NB4 (cell line): ENCODE results near the gene GPRC5A.
"Not testable (repeated sequence)": the region's sequence is repeated elsewhere in the genome, so short reads cannot be mapped to it uniquely, and the experiment has no call there.

ENCODE experiments used
- DNase-seq: peaks from one replicate; pipeline ENCODE4 v3.0.0; 2010; ENCODE audit warnings: low read depth
- H3K4me3 ChIP-seq: one replicate; pipeline ENCODE4 v1.5.1; 2011; ENCODE audit warnings: mild to moderate bottlenecking, low read depth, low read length, moderate library complexity
- MYC ChIP-seq: IDR thresholded peaks from 2 replicates; pipeline ENCODE4 v1.6.1; 2011; ENCODE audit warnings: low read depth, low read length
- POLR2A ChIP-seq: IDR thresholded peaks from 2 replicates; pipeline ENCODE4 v1.6.1; 2011; ENCODE audit warnings: mild to moderate bottlenecking; ENCODE audit not compliant: insufficient read length; ENCODE audit errors: extremely low read depth
- TF ChIP-seq, protein P1 (sequence below): IDR thresholded peaks from 2 replicates; pipeline ENCODE4 v1.6.1; 2011; ENCODE audit warnings: low read depth, low read length
- TF ChIP-seq, protein P2 (sequence below): IDR thresholded peaks from one replicate; pipeline ENCODE4 v1.5.1; 2012; ENCODE audit warnings: low read depth, low read length

GPRC5A gene

DNA sequence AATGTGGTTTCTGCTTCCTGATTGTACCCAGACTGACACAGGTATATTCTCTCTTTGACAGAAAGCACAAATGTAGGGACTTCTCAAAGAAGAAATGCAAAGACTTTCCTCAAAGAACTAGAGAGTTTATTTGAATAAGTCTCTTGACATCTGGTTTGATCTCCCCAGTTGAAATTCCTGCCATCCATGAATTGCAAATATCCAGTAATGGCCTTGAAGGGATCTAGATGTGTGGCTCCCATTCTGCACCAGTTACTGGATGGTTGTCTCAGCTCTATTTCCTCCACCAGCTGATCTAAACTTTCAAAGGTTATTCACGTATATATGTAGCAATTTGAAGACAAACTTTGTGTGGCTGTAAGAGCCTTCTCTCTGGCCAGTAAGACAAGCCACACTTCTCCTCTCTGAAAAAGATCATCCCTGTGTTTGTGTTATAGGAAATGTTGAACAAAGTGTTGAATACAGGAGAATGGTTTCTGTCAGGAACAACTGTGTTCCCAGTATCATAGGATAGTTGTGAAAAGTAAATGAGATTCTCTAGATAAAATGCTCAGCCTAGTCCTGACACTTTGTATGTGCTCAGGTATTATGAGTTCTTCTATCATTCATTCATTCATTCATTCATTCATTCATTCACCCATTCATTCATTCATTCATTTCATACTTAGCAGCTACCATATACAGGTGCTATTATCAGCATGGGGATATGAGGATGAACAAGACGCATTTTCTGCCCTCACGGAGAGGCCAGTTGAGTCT is 22.7 kb upstream of the GPRC5A start:
- no peak overlapping the region for H3K4me3 ChIP-seq
- TF ChIP-seq, protein P1, sequence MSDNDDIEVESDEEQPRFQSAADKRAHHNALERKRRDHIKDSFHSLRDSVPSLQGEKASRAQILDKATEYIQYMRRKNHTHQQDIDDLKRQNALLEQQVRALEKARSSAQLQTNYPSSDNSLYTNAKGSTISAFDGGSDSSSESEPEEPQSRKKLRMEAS: no peak
- TF ChIP-seq MYC (no peak), POLR2A (no peak)
- TF ChIP-seq, protein P2, sequence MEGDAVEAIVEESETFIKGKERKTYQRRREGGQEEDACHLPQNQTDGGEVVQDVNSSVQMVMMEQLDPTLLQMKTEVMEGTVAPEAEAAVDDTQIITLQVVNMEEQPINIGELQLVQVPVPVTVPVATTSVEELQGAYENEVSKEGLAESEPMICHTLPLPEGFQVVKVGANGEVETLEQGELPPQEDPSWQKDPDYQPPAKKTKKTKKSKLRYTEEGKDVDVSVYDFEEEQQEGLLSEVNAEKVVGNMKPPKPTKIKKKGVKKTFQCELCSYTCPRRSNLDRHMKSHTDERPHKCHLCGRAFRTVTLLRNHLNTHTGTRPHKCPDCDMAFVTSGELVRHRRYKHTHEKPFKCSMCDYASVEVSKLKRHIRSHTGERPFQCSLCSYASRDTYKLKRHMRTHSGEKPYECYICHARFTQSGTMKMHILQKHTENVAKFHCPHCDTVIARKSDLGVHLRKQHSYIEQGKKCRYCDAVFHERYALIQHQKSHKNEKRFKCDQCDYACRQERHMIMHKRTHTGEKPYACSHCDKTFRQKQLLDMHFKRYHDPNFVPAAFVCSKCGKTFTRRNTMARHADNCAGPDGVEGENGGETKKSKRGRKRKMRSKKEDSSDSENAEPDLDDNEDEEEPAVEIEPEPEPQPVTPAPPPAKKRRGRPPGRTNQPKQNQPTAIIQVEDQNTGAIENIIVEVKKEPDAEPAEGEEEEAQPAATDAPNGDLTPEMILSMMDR: no peak
- no peak for DNase-seq

DNA sequence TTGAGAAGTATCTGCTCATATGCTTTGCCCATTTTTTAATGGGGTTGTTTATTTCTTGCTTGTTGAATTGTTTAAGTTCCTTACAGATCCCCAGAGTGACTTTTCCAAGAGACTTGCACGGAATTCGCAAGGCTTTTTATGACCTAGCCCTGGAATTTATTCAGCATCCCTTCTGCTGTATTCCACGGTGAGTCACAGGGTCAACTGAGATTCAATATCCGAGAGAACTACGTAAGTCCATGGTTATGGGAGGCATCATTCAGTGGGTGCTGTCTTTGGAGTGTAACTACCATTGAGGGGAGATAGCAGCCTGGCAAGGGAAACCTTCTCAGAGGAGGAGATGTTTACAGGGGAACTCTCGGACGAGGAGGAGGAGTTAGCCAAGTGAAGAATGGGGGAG is 20.9 kb upstream of the GPRC5A start:
- no peak for TF ChIP-seq POLR2A
- TF ChIP-seq, protein P2: no peak
- no peak for TF ChIP-seq MYC
- no peak for DNase-seq
- H3K4me3 ChIP-seq: no peak overlapping the region

DNA sequence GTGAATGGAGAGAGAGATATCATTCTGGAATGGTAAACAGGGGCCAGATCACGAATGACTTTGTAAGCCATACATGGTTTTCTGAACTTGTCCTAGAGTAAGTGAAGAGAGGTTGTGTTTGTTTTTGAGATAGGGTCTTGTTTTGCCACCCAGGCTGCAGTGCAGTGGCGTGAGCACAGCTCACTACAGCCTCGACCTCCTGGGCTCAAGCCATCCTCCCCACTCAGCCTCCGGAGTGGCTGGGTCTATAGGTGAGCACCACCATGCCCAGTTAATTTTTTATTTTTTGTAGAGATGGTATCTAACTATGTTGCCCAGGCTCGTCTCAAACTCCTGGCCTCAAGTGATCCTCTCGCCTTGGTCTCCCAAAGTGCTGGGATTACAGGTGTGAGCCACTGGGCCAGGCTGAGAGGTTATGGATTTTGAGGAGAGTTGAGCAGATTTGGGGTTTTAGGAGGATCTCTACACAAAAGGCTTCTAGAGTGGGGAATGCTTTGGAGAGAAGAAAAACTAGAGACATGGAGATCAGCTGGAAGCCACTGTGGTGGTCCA is 19.7 kb upstream of the GPRC5A start:
- no peak overlapping the region for H3K4me3 ChIP-seq
- TF ChIP-seq, protein P1: no peak
- TF ChIP-seq POLR2A: no peak
- no peak for DNase-seq

DNA sequence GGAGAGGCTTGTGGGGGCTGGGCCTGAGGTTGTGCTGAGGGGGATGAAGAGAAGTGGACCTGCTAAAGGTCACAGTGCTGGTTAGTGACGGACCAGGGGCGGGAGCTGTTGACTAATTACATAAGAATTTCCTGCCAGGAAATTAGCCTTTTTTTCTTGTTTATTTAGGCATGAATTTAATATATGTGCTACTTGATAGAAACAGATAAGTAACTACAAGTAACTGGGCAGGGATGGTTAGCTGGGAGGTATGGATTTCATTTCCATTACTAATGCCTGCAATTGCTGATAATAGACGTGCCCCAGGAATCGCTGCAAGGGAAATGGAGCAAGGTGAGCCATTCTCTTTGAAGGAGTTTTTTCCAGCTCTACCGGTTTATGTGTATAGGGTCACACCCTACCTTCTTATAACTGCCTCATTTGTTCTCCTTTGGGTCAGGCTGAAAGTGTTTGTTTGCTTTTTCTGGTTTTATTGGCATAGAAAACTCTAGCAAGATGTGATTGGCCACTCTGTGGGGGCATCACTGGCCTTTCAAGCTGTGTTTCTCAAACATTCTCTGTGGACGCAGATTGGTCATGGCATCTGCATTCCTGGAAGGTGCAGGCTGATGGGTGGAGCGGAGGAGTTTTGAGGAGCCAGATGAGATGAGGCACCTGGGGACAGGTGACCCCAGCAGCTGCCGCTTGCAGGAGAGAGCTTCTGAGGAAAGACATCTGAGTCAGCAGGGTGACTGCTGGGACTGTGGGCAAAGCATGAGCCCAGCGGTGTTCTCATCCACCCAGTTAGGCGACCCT is 19.0 kb upstream of the GPRC5A start:
- no peak for TF ChIP-seq POLR2A
- TF ChIP-seq, protein P2: no peak
- TF ChIP-seq, protein P1: no peak
- TF ChIP-seq MYC: no peak
- DNase-seq: no peak
- H3K4me3 ChIP-seq: no peak overlapping the region

DNA sequence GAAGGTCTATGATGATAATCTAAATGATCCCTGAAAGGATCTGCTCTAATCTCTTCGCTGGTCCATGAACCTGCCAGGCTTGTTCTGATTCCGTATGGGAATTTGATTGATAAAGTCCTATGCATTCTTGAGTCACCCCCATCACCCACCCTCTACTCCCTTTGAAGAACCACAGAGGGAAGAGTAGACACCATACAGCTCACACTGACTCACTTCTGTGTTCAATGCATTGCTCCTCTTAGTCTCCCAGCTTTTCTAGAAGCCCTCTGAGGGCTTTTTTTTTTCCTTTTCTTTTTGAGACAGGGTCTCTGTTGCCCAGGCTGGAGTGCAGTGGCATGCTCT is 18.5 kb upstream of the GPRC5A start:
- DNase-seq: no peak
- H3K4me3 ChIP-seq: no peak overlapping the region
- TF ChIP-seq, protein P2: no peak
- no peak for TF ChIP-seq MYC

DNA sequence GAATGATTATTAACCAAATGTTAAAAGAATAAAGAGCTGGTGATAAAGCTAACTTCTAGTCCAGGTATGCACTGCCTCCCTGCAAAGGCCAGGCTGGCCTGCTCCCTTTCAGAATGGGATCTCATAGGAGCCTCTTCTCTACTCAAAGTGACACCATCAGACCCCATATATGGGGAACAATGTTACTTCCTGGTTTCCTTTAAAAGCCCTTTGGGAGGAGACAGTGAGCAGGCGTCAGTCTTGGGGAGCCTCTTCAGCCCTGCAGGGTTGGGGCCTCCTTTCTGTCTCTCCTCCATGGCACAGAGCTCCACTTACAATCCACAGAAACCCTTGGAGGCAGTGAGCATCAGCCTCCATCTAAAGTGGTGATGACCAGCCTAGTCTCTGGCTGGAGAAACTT is 17.3 kb upstream of the GPRC5A start:
- peak; percentile 57 for DNase-seq
- no peak overlapping the region for H3K4me3 ChIP-seq
- TF ChIP-seq MYC (no peak), POLR2A (no peak)
- TF ChIP-seq, protein P1: no peak
- TF ChIP-seq, protein P2: no peak

DNA sequence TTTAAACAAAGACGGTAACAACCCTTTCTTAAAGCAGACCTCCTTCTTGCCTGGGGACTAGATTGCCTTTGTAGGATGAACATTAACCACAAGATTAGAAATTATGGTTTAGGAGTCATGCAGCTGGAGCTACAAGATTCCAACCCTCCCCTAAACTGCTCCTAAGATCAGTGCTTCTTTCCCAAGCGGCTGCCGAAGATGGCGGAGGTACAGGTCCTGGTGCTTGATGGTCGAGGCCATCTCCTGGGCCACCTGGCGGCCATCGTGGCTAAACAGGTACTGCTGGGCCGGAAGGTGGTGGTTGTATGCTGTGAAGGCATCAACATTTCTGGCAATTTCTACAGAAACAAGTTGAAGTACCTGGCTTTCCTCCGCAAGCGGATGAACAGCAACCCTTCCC is 16.1 kb upstream of the GPRC5A start:
- H3K4me3 ChIP-seq, DNase-seq: not testable (repeated sequence)
